OCI-LY3 (cell line): ENCODE measurements around the gene MS4A4E.

Experiments used
- H2AFZ ChIP-seq: fragments of 200-600, 300-600 bp; shearing (Covaris generic); 2 replicates; pipeline ENCODE4 v1.6.0; 2014; ENCODE audit warnings: antibody characterized with exemption, low read depth, low read length
- H3K27ac ChIP-seq: fragments of 200-600, 300-600 bp; sonication (generic); 2 replicates; pipeline ENCODE4 v1.5.1; 2014; ENCODE audit warnings: mild to moderate bottlenecking, low read length, moderate library complexity, mixed read lengths
- H3K27me3 ChIP-seq: fragments of 200-600, 300-600 bp; sonication (generic); 2 replicates; pipeline ENCODE4 v1.6.1; 2014; ENCODE audit warnings: low read depth, low read length, mixed read lengths
- H3K36me3 ChIP-seq: fragments of 200-600, 300-600 bp; sonication (generic); replicated peaks from 2 replicates; pipeline ENCODE3; 2014; ENCODE audit warnings: low read depth, low read length, mixed read lengths
- H3K4me1 ChIP-seq: fragments of 300-600, 200-600 bp; sonication (generic); 2 replicates; pipeline ENCODE4 v1.6.1; 2014; ENCODE audit warnings: low read length, mixed read lengths
- H3K4me2 ChIP-seq: fragments of 200-600, 300-600 bp; sonication (generic); 2 replicates; pipeline ENCODE4 v1.6.1; 2014; ENCODE audit warnings: low read length, mixed read lengths
- H3K4me3 ChIP-seq: fragments of 300-600, 200-600 bp; sonication (generic); 2 replicates; pipeline ENCODE4 v1.5.1; 2014; ENCODE audit warnings: antibody characterized with exemption, mild to moderate bottlenecking, low read length, moderate library complexity
- H3K79me2 ChIP-seq: fragments of 300-600, 200-600 bp; shearing (Covaris generic); 2 replicates; pipeline ENCODE4 v1.6.1; 2014; ENCODE audit warnings: mild to moderate bottlenecking, low read length, mixed read lengths
- H3K9ac ChIP-seq: fragments of 300-600, 200-600 bp; shearing (Covaris generic); 2 replicates; pipeline ENCODE4 v1.6.0; 2014; ENCODE audit warnings: mild to moderate bottlenecking, low read length, moderate library complexity
- H3K9me3 ChIP-seq: fragments of 200-600, 300-600 bp; shearing (Covaris generic); 2 replicates; pipeline ENCODE4 v1.6.1; 2014; ENCODE audit warnings: low read length, mixed read lengths; ENCODE audit not compliant: insufficient read depth
- H4K20me1 ChIP-seq: fragments of 200-600, 300-600 bp; sonication (generic); 2 replicates; pipeline ENCODE4 v1.6.1; 2016; ENCODE audit warnings: low read length, mixed read lengths; ENCODE audit not compliant: insufficient read depth
- EZH2phosphoT487 ChIP-seq: fragments of 200-600 bp; shearing (Covaris generic); IDR thresholded peaks from 2 replicates; pipeline ENCODE4 v1.6.1; 2018; ENCODE audit warnings: antibody characterized with exemption, mixed run types, low read depth
- TF ChIP-seq, protein P1 (sequence below): fragments of 200-600, 300-600 bp; sonication (generic); IDR thresholded peaks from 2 replicates; pipeline ENCODE4 v1.5.1; 2014; ENCODE audit warnings: antibody characterized with exemption, low read length, low read depth

The MS4A4E gene

DNA sequence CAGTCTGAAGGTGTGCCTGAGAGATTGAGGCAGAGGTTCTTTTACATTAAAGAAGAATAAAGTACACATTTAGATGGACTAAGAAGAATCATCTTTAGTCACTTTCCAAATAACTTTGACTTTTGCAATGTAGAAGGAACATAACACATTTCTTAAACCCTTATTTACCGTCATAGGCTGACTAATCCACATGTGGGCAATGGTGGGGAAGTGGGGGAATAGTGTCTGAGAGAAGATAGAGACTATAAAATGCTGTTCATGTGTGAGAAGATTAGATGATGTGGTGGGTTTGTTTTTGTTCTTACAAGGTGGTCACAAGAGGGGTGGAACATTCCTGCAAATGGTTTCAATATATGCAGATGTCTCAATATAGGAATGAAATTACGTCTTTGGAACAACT lies 39.3 kb upstream of the MS4A4E start:
- no peak overlapping the region for H3K9ac ChIP-seq
- H3K4me1 ChIP-seq, result peaks cover 20% of the 10 kb centered on the region
- H2AFZ ChIP-seq, result no peak overlapping the region
- no peaks in the 10 kb centered on the region for H3K79me2 ChIP-seq
- H3K4me2 ChIP-seq, result no peak overlapping the region
- H4K20me1 ChIP-seq, result no peaks in the 10 kb centered on the region
- no peaks in the 10 kb centered on the region for H3K27me3 ChIP-seq
- H3K9me3 ChIP-seq, result no peaks in the 10 kb centered on the region
- H3K36me3 ChIP-seq, result no peaks in the 10 kb centered on the region
- no peak overlapping the region for H3K27ac ChIP-seq
- H3K4me3 ChIP-seq, result no peak overlapping the region
- no peak for TF ChIP-seq EZH2phosphoT487
- TF ChIP-seq, protein P1, sequence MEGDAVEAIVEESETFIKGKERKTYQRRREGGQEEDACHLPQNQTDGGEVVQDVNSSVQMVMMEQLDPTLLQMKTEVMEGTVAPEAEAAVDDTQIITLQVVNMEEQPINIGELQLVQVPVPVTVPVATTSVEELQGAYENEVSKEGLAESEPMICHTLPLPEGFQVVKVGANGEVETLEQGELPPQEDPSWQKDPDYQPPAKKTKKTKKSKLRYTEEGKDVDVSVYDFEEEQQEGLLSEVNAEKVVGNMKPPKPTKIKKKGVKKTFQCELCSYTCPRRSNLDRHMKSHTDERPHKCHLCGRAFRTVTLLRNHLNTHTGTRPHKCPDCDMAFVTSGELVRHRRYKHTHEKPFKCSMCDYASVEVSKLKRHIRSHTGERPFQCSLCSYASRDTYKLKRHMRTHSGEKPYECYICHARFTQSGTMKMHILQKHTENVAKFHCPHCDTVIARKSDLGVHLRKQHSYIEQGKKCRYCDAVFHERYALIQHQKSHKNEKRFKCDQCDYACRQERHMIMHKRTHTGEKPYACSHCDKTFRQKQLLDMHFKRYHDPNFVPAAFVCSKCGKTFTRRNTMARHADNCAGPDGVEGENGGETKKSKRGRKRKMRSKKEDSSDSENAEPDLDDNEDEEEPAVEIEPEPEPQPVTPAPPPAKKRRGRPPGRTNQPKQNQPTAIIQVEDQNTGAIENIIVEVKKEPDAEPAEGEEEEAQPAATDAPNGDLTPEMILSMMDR, result no peak

DNA sequence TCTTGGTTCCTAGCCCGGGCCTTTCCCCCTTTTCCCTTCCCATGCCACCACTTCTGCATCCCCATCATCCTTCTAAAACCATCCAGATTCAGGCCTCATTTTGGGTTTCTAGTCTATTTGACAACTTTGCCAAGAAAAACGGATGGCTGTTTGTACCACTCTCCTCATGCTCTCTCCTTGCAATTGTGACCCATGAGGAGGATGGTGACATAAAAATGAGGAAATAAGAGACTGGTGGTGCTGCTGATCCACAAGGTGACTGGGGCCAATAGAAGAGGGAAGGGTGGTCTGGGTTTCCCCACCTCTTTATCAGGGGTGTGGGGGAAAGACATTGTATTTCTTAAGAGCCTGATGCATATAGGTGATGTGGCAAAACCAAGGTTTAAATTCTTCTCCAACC lies 38.5 kb upstream of the MS4A4E start:
- Histone ChIP-seq H3K4me2 (no peak overlapping the region), H3K36me3 (no peaks in the 10 kb centered on the region), H3K27ac (no peak overlapping the region), H3K9me3 (no peaks in the 10 kb centered on the region), H3K4me1 (peaks cover 20% of the 10 kb centered on the region), H3K9ac (no peak overlapping the region), H4K20me1 (no peaks in the 10 kb centered on the region), H2AFZ (no peak overlapping the region), H3K27me3 (no peaks in the 10 kb centered on the region), H3K79me2 (no peaks in the 10 kb centered on the region), H3K4me3 (no peak overlapping the region)
- TF ChIP-seq EZH2phosphoT487, result no peak
- TF ChIP-seq, protein P1, result no peak

- Histone ChIP-seq H3K27me3 (no peaks in the 10 kb centered on the region), H3K79me2 (no peaks in the 10 kb centered on the region), H3K4me3 (peak within 1 kb of the TSS; percentile 10; the same call in 1 of the 2 replicates), H3K9ac (peak within 1 kb of the TSS; percentile 25; the same call in 1 of the 2 replicates), H3K4me2 (peak within 1 kb of the TSS; percentile 52), H3K27ac (peak within 1 kb of the TSS; percentile 55), H3K4me1 (peaks cover 26% of the 10 kb centered on the region), H3K9me3 (no peaks in the 10 kb centered on the region), H2AFZ (peak within 1 kb of the TSS; percentile 1), H3K36me3 (no peaks in the 10 kb centered on the region), H4K20me1 (no peaks in the 10 kb centered on the region)
- TF ChIP-seq, protein P1, result no peak
- TF ChIP-seq EZH2phosphoT487, result no peak
Measured at GRCh38 chr11:60280412-60280811, 37.5 kb upstream of the MS4A4E start, which contains the start of gene MS4A4A. Gene MS4A4A (plus strand): TSS chr11:60280666. CDS start chr11:60280676, 10 bp downstream.

- TF ChIP-seq, protein P1, result no peak
- no peak for TF ChIP-seq EZH2phosphoT487
Measured at GRCh38 chr11:60274416-60274815, 31.5 kb upstream of the MS4A4E start.

More at GRCh38 chr11:60274416-60274815, 31.5 kb upstream of the MS4A4E start:
- Histone ChIP-seq H4K20me1 (no peaks in the 10 kb centered on the region), H3K4me2 (peak overlapping the region; percentile 33), H3K9me3 (0 out of 2 replicates have a peak, but pooled peaks cover 2% of the 10 kb centered on the region), H3K4me3 (no peak overlapping the region), H2AFZ (peak overlapping the region; percentile 34; the same call in 1 of the 2 replicates), H3K4me1 (peaks cover 25% of the 10 kb centered on the region), H3K36me3 (peaks cover 7% of the 10 kb centered on the region), H3K27me3 (no peaks in the 10 kb centered on the region), H3K79me2 (no peaks in the 10 kb centered on the region), H3K9ac (no peak overlapping the region), H3K27ac (peak overlapping the region; percentile 48)
